PC-9 (cell line): ENCODE measurements around the gene DHX8. TPM values are rescaled to one million over a fixed set of nuclear protein-coding genes. Genes with fewer than 3 reads are reported as not detected.

Source experiments
- BruUV-seq: library from RNA; stranded (reverse); fragments of 400-500 nt; replicated peaks from 2 replicates; lab custom pipeline; 2021; lab: Mats Ljungman, UMichigan
- CTCF ChIA-PET: fragments of 300-600 bp; sonication (Branson Sonifier 250); formaldehyde crosslinking; loops from one replicate; lab custom pipeline; 2022; ENCODE audit warnings: antibody characterized with exemption; lab: Charles Lee
- POLR2A ChIA-PET: fragments of 300-600 bp; sonication (Branson Sonifier 250); formaldehyde crosslinking; loops from one replicate; lab custom pipeline; 2022; ENCODE audit warnings: antibody characterized with exemption; ENCODE audit not compliant: unreplicated experiment; lab: Charles Lee
- DNase-seq, 2 experiments: peaks; one replicate each; pipeline versions ENCODE4 v3.0.0 to v3.0.0-alpha.2; 2015 to 2022; ENCODE audit warnings: mixed read lengths in 1 of 2
- H2AFZ ChIP-seq: fragments of 200-600 bp; sonication (generic); 2 replicates; pipeline ENCODE4 v1.8.1; 2017; ENCODE audit warnings: antibody characterized with exemption
- H3F3A ChIP-seq: fragments of 200-600 bp; sonication (generic); 2 replicates; pipeline ENCODE4 v1.8.1; 2017; ENCODE audit warnings: antibody characterized with exemption, mild to moderate bottlenecking, low read depth; ENCODE audit not compliant: insufficient read depth
- H3K27ac ChIP-seq: fragments of 200-600 bp; sonication (generic); 2 replicates; pipeline ENCODE4 v1.6.1; 2016; ENCODE audit warnings: mixed run types
- H3K27me3 ChIP-seq: fragments of 200-600 bp; sonication (generic); 2 replicates; pipeline ENCODE4 v1.6.1; 2016; ENCODE audit warnings: low read depth, mixed run types; ENCODE audit not compliant: insufficient read depth
- H3K36me3 ChIP-seq: fragments of 200-600 bp; sonication (generic); 2 replicates; pipeline ENCODE4 v1.6.1; 2016; ENCODE audit warnings: low read depth, mixed run types
- H3K4me1 ChIP-seq: fragments of 200-600 bp; sonication (generic); replicated peaks from 2 replicates; pipeline ENCODE4 v1.6.1; 2016; ENCODE audit warnings: mixed run types; ENCODE audit not compliant: insufficient read depth
- H3K4me2 ChIP-seq: fragments of 200-600 bp; sonication (generic); 2 replicates; pipeline ENCODE4 v1.6.1; 2017; ENCODE audit warnings: mixed run types
- H3K4me3 ChIP-seq: fragments of 200-600 bp; sonication (generic); 2 replicates; pipeline ENCODE4 v1.6.1; 2016; ENCODE audit warnings: mixed run types
- H3K79me2 ChIP-seq: fragments of 200-600 bp; sonication (generic); 2 replicates; pipeline ENCODE4 v1.6.1; 2017; ENCODE audit warnings: low read depth, mixed run types
- H3K9me2 ChIP-seq: fragments of 200-600 bp; sonication (generic); 2 replicates; pipeline ENCODE4 v1.8.1; 2017; ENCODE audit warnings: mild to moderate bottlenecking; ENCODE audit not compliant: insufficient read depth
- H3K9me3 ChIP-seq: fragments of 200-600 bp; sonication (generic); 2 replicates; pipeline ENCODE4 v1.8.1; 2016; ENCODE audit warnings: low read depth; ENCODE audit not compliant: insufficient read depth
- H4K20me1 ChIP-seq: fragments of 200-600 bp; sonication (generic); 2 replicates; pipeline ENCODE4 v1.8.1; 2017; ENCODE audit not compliant: insufficient read depth
- EZH2 ChIP-seq: fragments of 200-600 bp; sonication (generic); IDR thresholded peaks from 2 replicates; pipeline ENCODE4 v1.8.0; 2017; ENCODE audit warnings: antibody characterized with exemption, low read depth
- intact Hi-C: fragments of 100-400 bp; cut with micrococcal nuclease; formaldehyde crosslinking; loops from one replicate; pipeline ENCODE4 v1.10.0; 2022; ENCODE audit not compliant: unreplicated experiment
- total RNA-seq: library from RNA; stranded (reverse); gene quantifications from 2 replicates; pipeline ENCODE4 v1.2.3, GENCODE V29; 2021
- TF ChIP-seq, protein P1 (sequence below): fragments of 200-600 bp; sonication (generic); conservative IDR thresholded peaks from 2 replicates; pipeline ENCODE4 v1.6.1; 2017; ENCODE audit warnings: mixed run types, antibody characterized with exemption, mild to moderate bottlenecking, moderate library complexity

Gene DHX8
- total RNA-seq, 1 experiment from 2014 or later: 55.4 TPM

DNA sequence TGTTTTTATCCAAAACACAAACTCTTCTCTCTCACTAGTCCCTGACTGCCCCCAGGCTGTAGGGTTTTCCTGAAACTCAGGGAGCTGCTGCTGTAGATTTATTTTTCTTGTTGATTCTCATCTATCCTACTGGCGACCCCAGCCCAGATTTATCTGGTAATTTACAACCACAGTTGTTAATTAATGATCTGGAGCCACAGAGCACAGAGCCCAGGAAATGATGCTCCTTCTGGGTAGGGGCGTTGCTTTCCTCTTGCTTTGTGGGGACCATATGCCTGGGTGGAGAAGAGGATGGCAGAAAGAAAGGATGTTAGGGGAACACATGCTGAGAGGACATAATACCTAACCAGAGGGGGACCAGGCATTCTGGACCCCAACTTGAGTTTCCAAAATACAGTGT lies 69.8 kb downstream of the DHX8 start:
- Histone ChIP-seq H3K4me2 (no peak overlapping the region), H3K27me3 (no peaks in the 10 kb centered on the region), H3K79me2 (no peaks in the 10 kb centered on the region), H3K4me1 (peaks cover 25% of the 10 kb centered on the region), H3F3A (peaks cover 15% of the 10 kb centered on the region; the same call in 1 of the 2 replicates), H2AFZ (no peak overlapping the region), H3K36me3 (no peaks in the 10 kb centered on the region), H3K9me3 (no peaks in the 10 kb centered on the region), H3K4me3 (no peak overlapping the region), H3K27ac (no peak overlapping the region), H4K20me1 (no peaks in the 10 kb centered on the region), H3K9me2 (no peaks in the 10 kb centered on the region)
- intact Hi-C loops: no loop called here
- TF ChIP-seq, protein P1, sequence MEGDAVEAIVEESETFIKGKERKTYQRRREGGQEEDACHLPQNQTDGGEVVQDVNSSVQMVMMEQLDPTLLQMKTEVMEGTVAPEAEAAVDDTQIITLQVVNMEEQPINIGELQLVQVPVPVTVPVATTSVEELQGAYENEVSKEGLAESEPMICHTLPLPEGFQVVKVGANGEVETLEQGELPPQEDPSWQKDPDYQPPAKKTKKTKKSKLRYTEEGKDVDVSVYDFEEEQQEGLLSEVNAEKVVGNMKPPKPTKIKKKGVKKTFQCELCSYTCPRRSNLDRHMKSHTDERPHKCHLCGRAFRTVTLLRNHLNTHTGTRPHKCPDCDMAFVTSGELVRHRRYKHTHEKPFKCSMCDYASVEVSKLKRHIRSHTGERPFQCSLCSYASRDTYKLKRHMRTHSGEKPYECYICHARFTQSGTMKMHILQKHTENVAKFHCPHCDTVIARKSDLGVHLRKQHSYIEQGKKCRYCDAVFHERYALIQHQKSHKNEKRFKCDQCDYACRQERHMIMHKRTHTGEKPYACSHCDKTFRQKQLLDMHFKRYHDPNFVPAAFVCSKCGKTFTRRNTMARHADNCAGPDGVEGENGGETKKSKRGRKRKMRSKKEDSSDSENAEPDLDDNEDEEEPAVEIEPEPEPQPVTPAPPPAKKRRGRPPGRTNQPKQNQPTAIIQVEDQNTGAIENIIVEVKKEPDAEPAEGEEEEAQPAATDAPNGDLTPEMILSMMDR: no peak
- TF ChIP-seq EZH2: no peak
- ChIA-PET POLR2A (no interaction called here), CTCF (no interaction called here)
- DNase-seq: no peak
- no TSS peak for BruUV-seq

- TF ChIP-seq, protein P1: no peak
- no peak for TF ChIP-seq EZH2
- Histone ChIP-seq H3F3A (peaks cover 15% of the 10 kb centered on the region; the same call in 1 of the 2 replicates), H3K79me2 (no peaks in the 10 kb centered on the region), H3K36me3 (no peaks in the 10 kb centered on the region), H3K4me2 (no peak overlapping the region), H2AFZ (no peak overlapping the region), H3K4me1 (peaks cover 25% of the 10 kb centered on the region), H3K4me3 (no peak overlapping the region), H3K9me2 (no peaks in the 10 kb centered on the region), H3K27me3 (no peaks in the 10 kb centered on the region), H4K20me1 (no peaks in the 10 kb centered on the region), H3K27ac (peak overlapping the region; percentile 81; the same call in 1 of the 2 replicates), H3K9me3 (no peaks in the 10 kb centered on the region)
- BruUV-seq: no TSS peak
- intact Hi-C loops: no loop called here
- ChIA-PET POLR2A (no interaction called here), CTCF (no interaction called here)
- DNase-seq: no peak
Measured at GRCh38 chr17:43554857-43555256, 71.1 kb downstream of the DHX8 start.

DNA sequence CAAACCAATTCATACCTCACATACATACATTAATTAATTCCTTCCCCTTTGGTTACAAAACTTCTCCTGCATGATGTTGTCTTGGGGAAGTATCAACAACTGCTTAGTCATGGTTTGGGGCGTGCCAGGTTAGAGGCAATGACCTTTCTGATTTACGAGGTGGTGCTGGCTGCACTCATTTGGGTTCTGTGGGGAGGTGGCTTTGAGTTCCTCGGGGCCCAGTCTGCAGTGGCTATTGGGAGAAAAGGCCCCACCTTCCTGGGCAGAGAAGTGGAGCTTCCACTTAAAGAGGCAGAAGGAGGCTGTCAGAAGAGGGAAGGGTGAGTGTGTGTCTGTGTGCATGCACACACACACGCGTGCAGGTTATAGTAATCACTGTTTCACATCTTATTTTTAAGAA lies 72.5 kb downstream of the DHX8 start:
- no peaks in the 10 kb centered on the region for H3K36me3 ChIP-seq
- ChIA-PET POLR2A (interaction anchor here (0.5 to 0.6 kb wide), 3 partner anchors 14 to 758 kb away, joined by 3 to 10 read pairs (median 7); partner anchors contain the start of genes CNTD1 and COA3), CTCF (interaction anchor here (0.6 kb wide), 4 partner anchors 13 to 107 kb away, joined by 3 to 13 read pairs (median 6); no protein-coding TSS in a partner anchor)
- DNase-seq: peak; percentile 76 to 91
- H3K27ac ChIP-seq: peak overlapping the region; percentile 81
- H2AFZ ChIP-seq: peak overlapping the region; percentile 58; the same call in 1 of the 2 replicates
- H3K9me3 ChIP-seq: no peaks in the 10 kb centered on the region
- no peaks in the 10 kb centered on the region for H3K79me2 ChIP-seq
- intact Hi-C loops: no loop called here
- H3K4me2 ChIP-seq: peak overlapping the region; percentile 61
- H4K20me1 ChIP-seq: no peaks in the 10 kb centered on the region
- H3K4me1 ChIP-seq: peaks cover 25% of the 10 kb centered on the region
- H3K9me2 ChIP-seq: no peaks in the 10 kb centered on the region
- peaks cover 15% of the 10 kb centered on the region; the same call in 1 of the 2 replicates for H3F3A ChIP-seq
- peak overlapping the region; percentile 30; the same call in 1 of the 2 replicates for H3K4me3 ChIP-seq
- TF ChIP-seq, protein P1: no peak
- no peak for TF ChIP-seq EZH2
- no peaks in the 10 kb centered on the region for H3K27me3 ChIP-seq
- no TSS peak for BruUV-seq
